Effector memory CD8-positive, alpha-beta T cell (primary cell): Measurements from ENCODE around the gene ARMC5.

Experiments
- ATAC-seq: fragments of 150-1000 bp; cut with Tn5 transposase; replicated peaks from 2 replicates; pipeline ENCODE4 v1.10.0; 2021; ENCODE audit warnings: mild to moderate bottlenecking, moderate library complexity
- DNase-seq, 3 experiments: peaks; one replicate each; pipeline ENCODE4 v3.0.0; 2021
- H3K27ac Mint-ChIP-seq, 2 donors: one replicate each; pipeline ENCODE4 v1.8.0; 2022; ENCODE audit warnings: mild to moderate bottlenecking in 2 of 2, mixed read lengths in 2 of 2, moderate library complexity in 2 of 2
- H3K27me3 Mint-ChIP-seq, 2 donors: one replicate each; pipeline ENCODE4 v1.8.0; 2022; ENCODE audit warnings: mixed read lengths in 2 of 2
- H3K36me3 Mint-ChIP-seq: one replicate; pipeline ENCODE4 v1.8.0; 2022; ENCODE audit warnings: mild to moderate bottlenecking, moderate library complexity, mixed read lengths; ENCODE audit not compliant: insufficient read depth
- H3K4me1 Mint-ChIP-seq, 2 donors: one replicate each; pipeline ENCODE4 v1.8.0; 2022; ENCODE audit warnings: low read depth in 2 of 2, mixed read lengths in 2 of 2
- H3K4me3 Mint-ChIP-seq, 2 donors: one replicate each; pipeline ENCODE4 v1.8.0; 2022; ENCODE audit warnings: mild to moderate bottlenecking in 2 of 2, mixed read lengths in 2 of 2, moderate library complexity in 2 of 2
- H3K9me3 Mint-ChIP-seq, 2 donors: one replicate each; pipeline ENCODE4 v1.8.0; 2022; ENCODE audit warnings: mixed read lengths in 2 of 2

The ARMC5 gene

DNA sequence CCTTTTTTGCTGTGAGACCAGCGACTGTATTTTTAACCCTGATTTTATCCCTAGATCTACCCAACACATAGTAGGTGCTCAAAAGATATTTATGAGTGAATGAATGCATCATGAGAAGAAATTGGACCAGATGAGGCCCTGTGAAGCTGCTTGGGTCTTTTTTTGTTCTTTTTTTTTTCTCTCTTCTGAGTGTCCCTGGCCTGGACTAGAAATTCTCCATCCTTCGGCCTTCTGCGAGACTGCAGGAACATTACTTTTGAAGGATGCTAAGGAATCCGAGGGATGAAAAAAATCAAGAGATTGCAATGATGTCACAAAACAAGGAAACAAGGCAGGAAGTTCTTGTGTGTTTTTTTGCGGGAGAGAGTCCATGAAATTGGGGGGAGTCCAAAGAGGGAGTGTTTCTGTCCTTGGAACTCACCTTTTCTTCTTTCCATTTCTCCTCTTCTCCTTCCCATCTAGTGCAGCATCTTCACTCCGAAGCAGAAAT, 49.5 kb downstream of the ARMC5 start:
- H3K36me3 Mint-ChIP-seq: peaks cover 12% of the 10 kb centered on the region
- peak overlapping the region; percentile 95 to 98 for H3K27ac Mint-ChIP-seq
- peaks cover 19 to 32% of the 10 kb centered on the region in 2 donors for H3K4me1 Mint-ChIP-seq
- no peaks in the 10 kb centered on the region for H3K9me3 Mint-ChIP-seq
- peak overlapping the region; percentile 91 to 94 for H3K4me3 Mint-ChIP-seq
- H3K27me3 Mint-ChIP-seq: no peaks in the 10 kb centered on the region
- no peak for DNase-seq
- peak; percentile 1 for ATAC-seq

DNA sequence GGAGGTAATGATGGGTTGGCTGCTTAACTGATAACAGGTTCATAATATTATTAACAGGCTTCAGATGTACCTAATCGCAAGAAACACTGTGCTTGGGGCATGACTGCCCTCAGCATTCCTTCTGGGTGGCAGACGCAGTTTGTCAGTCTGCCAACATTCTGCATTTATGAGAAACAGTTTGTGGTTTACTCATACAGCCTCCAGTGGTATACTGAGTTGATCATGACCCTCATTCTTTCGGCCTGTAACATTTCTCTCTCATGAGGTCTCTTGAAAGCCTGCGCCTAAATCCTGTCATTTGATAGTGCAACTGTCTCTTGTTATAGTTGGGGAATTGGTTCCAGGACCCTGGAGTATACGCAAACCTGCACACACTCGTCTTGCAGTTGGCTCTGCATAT, 53.8 kb downstream of the ARMC5 start:
- Mint-ChIP-seq H3K36me3 (peaks cover 6% of the 10 kb centered on the region), H3K4me3 (no peak overlapping the region), H3K4me1 (peaks cover 8 to 11% of the 10 kb centered on the region in 2 donors), H3K27ac (no peak overlapping the region), H3K9me3 (peaks cover 0 to 2% of the 10 kb centered on the region in 2 donors), H3K27me3 (peaks cover 19 to 23% of the 10 kb centered on the region in 2 donors)
- DNase-seq (no peak), ATAC-seq (no peak)

DNA sequence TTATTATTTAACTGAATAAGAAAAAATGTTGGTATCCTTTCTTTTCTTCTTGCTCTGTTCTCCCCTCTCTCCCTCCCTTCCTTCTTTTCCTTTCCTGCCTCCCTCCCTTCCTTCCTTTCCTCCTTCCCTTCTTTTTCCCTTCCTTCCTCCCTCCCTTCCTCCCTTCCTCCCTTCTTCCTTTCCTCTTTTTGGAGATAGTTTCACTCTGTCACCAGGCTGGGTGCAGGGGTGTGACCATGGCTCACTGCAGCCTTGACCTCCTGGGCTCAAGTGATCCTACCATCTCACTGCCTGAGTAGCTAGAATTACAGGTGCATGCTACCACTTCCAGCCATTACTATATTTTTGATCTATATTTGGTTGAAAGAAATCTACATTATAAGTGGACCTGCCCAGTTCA, 54.6 kb downstream of the ARMC5 start:
- H3K27ac Mint-ChIP-seq: no peak overlapping the region
- H3K36me3 Mint-ChIP-seq: no peaks in the 10 kb centered on the region
- H3K4me1 Mint-ChIP-seq: peaks cover 5 to 8% of the 10 kb centered on the region in 2 donors
- peaks cover 0 to 2% of the 10 kb centered on the region in 2 donors for H3K9me3 Mint-ChIP-seq
- DNase-seq (no peak), ATAC-seq (no peak)
- H3K4me3 Mint-ChIP-seq: no peak overlapping the region
- peaks cover 21 to 23% of the 10 kb centered on the region in 2 donors for H3K27me3 Mint-ChIP-seq
